Inferior parietal cortex (tissue), 1 donor: ENCODE results near the gene MIDN.

Experiments used
- DNase-seq: peaks from one replicate; pipeline ENCODE4 v3.0.0-alpha.2; 2016; ENCODE audit errors: extremely low spot score

The MIDN gene

DNA sequence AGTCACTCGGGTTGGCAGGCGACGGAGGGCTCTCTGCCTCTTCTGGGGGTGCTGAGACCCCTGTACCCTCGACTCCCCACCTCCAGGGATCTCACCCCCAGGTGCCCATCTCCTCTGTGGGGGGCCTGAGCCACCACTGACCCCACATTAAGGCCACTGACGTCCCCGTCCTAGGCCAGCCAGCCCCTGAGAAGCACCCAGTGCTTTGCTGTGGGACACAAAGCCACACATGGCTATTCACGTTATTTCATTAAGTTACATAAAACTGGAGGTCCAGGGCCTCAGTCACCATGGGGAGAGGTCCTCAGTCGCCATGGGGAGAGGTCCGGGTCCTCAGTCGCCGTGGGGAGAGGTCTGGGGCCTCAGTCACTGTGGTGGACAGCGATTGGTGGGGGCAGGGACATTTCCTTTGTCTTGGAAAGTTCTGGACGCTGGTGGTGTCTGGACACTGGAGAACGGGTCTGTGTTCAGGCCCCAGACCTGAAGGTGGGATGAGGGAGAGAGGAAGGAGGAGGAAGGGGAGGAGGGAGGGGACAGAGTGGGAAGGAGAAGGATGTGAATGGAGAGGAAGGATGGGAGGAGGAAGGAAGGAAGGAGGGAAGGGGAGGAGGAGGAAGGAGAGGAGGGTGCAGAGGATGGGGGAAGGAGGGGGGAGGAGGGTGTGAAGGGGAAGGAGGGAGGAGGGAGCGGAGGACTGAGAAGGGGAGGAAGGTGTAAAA, 33.3 kb downstream of the MIDN start:
- no peak for DNase-seq

DNA sequence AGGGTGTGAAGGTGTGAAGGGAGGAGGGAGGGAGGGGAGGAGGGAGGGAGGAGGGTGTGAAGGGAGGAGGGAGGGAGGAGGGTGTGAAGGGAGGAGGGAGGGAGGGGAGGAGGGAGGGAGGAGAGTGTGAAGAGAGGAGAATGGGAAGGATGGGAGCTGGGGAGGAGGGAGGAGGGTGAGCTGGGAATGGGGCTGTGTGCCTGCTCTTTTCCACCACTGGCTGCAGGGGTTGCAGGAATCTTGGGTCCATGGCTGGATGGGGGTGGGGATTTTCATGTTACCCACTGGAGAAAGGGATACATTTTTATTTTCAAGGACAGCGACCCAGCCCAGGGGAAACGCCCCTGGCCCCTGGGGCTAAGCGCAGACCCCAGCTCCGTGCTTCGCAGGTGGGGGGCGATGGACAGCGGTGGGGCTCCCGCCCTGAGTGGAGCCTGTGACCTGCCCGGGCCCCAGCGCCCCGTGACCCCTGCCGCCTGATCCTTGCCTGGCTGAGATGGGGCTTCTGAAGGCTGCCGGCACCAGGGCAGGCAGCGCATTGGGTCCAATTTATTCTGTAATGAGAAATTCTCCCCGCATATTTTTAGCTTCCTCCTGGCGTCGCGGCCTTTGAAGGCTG, 34.3 kb downstream of the MIDN start:
- no peak for DNase-seq

DNA sequence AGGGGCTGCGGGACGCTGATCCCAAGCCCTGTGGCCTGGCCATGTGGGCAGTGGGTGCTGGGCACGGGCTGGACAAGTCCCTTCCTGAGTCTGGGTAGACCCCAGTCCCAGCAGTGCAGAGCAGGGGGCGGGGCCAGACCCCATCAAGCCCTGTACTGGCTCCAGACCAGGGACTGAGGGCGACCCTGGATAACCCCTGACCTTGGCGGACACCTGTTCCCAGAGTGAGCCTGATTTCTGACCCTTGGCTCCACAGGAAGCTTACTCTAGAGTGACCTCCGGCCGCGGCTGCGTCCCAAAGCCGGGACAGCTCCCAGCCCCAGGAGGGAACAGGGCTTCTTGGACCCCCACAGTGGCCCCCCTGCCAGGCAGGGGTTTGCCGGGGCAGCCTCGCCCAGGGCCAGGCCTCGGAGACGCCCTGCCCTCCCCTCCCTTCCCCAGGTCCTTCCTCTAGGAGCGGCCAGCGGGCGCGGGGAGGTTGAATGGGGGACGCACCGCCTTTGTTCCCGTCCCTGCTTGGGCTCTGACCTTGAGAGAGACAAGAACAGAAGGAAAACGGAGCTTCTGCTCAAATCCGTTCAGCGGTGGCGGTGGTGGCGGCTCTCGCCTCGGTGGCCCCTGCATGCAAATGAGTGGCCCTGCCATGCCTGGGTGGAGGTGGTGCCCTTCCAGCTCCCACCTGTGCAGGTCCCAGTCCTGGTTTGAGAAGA, 35.0 kb downstream of the MIDN start:
- DNase-seq: no peak

DNA sequence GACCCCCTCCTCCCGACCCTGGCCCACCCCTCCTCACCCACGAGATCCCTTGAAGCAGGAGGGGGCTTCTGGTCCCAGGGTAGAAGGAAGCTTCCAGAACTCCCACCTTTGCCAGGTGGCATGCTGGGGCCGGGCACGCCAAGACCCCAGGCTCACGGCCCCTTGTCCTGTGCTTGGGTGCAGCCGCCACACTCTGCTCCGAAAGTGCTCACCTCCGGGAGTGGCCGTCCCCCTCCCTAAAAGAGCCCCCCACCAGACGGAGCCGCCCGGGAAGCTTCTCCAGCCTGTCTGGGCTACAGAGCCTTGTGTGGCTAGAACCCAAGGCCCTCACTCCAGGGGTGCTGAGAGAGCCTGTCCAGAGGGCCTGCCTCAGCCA, 35.5 kb downstream of the MIDN start:
- no peak for DNase-seq

DNA sequence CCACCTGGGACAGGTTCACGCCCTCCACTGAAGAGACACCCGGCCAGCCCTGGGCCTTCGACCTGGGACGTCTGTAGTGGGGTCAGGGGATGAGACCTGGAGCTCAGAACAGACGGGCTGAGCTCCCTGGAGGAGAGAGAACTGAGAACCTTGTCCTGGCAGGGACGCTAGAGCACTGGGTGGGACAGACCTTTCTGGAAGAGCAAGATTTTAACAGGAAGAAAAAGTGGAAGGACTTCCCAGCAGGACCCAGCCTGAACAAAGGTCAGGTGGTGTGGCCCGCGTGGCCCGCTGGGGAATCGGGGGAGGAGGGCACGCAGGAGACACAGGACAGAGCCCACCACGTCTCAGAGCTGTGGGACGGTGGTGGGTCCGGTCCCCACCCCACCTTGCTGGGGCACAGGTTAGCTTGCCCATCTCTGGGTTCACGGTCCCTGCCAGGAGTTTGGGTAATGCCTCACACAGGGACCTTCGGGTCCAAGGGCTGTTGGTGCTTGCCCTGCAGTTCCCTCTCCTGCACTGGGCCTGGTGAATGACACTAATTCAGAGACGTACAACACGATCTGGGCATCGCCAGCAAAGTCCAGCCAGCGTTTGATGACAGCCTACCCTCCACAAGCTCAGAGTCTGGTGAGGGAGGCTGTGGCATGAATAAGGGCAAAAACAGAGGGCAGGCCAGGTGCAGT, 36.1 kb downstream of the MIDN start:
- DNase-seq: no peak

DNA sequence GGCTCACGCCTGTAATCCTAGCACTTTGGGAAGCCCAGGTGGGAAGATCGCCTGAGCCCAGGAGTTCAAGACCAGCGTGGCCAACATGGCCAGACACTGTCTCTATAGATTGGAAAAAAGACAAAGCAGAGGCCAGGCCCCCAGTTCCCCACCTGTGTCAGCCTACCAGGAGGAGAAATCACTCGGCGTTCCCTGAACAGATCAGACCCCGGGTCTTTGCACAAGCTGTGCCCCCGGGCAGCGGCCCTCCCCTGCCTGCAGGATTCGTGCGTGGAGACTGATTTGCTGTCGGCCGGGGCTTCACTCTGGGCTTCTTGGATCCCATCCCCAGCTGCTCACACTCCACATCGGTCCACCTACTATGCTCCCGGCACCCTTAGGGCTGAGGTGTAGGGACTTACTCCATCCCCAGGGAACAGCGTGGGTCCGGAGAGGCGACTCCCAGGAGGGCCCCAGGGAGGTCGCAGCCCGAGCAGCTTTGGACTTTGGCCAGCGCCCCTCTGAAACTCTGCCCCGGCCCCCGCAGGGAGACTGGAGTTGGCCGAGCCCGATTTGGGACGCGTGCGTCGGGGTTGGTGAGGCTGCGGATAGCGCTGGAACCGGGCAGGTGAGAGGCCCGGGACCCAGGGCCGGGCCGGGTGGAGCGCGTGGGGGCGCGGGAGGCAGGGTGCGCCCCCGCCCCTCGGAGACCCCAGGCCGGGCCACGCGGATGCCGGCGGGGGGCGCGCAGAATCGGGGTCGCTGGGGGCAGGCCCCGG, 36.8 kb downstream of the MIDN start:
- no peak for DNase-seq

DNA sequence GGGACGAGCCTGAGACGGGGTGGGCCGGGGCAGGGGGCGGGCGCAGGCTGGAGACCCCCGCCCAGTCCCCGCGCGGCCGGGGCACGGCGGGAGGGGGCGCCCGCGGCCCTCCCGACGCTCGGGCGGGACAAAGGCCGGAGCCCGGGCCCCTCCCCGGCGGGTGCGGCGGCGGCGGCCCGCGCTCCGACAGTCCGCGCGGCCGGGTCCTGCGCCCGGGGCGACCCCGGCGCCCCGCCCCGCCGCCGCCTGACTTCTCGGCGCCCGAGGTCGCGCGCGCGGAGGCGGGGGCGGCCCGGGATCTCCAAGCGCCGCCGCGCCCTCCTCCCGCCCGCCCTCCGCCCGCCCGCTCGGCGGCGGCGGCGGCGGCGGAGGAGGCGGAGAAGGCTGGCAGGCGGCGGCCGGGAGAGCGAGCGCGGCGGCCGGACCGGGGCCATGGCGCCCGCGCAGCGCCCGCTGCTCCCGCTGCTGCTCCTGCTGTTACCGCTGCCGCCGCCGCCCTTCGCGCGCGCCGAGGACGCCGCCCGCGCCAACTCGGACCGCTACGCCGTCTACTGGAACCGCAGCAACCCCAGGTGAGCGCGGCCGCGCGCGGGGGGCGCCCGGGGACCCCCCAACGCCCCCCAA, 37.5 kb downstream of the MIDN start, which contains the start of gene EFNA2:
EFNA2 (plus strand) TSS at position 137 of the 624 bp plus-strand sequence; CDS start at position 433, 296 bp downstream.
- no peak for DNase-seq

DNA sequence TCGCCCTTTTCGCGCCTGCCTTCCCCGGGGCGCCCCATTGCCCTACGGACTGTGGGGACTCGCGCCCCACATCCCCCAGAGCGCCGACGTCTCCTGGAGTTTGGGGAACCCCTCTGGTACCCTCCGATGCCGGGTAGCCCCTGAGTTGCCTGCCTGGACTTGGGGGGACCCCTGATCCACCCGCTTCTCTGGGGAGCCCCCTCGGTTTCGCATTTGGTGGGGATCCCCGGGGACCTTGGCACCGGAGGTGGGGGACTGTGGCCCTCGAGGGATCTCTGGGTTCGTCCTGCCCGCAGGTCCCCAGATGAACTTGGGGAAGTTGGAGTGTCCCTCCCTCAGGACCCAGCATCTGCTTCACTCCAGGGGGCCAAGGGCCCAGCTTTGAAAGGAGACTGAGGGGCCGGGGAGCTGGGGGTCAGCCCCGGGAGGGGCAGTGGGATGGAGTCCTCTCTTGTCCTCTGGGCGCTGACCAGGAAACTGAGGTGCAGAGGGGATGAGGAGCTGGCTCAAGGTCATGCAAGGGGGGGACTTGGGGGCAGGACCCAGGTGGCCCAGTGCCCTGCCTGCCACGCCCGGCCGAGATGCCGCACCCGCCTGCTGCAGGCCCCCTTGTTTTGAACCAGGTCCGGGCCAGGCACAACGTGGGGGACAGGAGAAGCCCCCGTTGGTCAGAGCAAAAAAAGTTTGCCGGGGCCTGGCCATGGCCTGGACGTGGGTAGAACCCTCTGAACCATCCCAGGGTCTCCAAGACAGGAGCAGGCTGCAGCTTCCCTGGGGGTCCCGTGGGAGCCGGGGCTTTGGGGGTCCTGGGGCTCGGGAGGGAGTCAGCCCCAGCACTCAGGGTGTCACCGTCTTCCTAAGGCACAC, 38.3 kb downstream of the MIDN start:
- no peak for DNase-seq

DNA sequence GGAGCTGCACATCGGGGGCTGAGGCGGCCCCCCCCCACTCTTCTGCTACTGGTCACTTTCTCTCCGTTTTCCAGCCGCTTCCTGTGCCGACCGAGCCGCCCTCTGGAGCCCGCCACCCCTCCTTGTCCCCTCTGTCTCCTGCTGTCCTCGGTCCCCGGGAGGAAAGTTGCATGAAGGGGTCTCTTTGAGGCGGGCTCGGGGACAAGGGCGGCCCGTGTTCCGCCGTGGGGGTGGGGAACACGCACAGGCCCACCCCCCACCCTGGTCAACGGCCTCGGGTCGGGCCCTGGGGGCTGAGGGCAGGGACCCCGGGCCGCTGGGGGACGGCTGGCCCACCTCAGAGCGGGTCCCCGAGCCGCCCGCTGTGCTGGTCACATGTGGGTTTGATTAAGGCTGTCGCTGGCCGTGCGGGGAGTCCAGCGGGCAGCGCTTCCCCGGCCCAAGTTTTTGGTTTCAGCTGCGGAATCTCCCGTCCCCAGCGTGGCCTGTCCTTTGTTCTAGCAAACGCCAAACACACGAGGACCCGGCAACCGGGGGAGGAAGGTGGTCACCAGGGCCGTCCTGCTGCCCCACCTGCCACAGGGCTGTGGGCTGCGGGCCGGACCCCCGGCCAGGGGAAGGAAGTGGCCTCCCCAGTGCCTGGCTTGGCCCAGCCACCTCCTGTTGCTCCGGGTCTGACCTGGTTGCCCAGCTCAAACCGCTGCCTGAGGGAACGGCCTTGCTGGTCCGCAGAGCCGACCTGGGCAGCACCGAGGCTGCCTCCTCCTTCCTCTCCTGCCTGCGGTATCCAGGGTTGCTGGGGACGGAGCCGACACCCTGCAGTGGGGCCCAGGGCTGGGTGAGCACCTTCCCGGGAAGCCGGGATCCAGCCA, 39.2 kb downstream of the MIDN start:
- DNase-seq: no peak

DNA sequence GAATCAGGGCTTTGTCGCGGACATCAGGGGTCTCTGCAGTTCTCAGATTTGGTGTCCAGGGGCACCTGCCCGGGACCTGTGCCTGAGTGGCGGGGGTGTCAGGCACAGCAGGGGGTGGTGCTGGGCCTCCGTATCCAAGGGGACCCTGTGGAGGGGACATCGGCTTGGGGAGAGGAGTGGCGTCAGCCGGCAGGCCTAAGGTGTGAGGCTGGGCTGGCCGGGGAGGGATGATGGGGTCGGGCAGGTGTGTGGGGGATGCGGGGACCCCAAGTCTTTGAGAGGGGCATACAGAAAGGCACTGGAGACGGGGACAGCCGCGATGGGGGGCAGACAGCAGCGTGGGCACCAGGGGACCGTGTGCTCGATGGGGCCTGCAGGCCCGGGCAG, 39.8 kb downstream of the MIDN start:
- no peak for DNase-seq

DNA sequence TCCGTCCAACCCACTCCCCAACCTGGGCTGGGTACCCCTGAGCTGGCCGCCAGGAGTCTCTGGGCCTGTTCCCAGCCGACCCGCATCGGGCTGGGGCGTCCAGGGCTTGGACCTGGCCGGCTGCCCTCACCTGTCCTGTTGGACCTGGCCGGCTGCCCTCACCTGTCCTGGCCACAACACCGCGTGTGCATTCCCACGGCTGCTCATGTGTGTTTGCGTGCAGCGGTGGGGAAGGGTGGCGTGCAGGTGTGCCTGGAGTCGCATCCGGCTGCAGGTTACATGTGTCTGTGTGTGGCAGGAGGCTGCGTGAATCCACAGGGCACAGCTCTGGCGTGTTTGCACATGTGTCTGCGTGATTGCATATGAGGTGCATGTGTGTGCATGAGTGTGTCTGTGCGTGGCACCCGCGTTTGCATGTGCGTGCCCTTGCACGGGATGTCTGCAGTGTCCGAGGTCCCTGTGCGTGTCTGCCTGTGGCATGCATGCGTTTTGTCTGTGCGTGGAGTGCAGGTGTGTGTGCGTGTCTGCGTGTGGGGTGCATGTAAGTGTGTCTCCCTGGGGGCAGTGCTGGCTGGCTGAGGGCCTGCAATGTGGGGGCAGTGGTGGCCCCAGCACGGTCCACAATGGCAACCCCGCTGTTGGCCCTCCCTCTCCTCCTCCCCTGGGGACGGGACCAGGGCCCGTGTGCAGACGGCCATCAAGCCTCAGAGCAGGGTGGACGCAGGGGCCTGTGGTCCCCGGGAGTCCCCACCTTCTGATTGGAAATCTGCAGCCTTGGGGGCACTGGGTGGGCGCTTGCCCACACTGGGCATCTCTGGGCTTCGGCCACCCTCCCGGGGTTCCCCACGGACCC, 40.7 kb downstream of the MIDN start:
- DNase-seq: no peak

DNA sequence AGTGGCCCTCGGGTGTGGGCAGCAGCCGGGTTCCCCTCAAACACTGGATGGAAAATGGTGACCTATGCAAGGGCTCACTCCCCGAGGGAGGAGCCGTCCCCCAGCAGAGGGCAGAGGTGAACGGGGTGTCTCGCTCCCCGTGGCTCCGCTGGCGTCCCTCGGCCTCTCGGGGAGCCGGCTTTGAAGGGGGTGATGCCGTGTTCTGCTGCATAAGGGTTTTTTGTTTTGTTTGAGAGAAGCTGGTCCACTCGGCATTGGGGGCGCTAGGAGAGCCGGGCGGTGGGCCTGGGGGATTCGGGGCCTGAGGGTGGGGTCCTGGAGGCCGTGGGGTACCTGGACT, 41.3 kb downstream of the MIDN start:
- DNase-seq: no peak

DNA sequence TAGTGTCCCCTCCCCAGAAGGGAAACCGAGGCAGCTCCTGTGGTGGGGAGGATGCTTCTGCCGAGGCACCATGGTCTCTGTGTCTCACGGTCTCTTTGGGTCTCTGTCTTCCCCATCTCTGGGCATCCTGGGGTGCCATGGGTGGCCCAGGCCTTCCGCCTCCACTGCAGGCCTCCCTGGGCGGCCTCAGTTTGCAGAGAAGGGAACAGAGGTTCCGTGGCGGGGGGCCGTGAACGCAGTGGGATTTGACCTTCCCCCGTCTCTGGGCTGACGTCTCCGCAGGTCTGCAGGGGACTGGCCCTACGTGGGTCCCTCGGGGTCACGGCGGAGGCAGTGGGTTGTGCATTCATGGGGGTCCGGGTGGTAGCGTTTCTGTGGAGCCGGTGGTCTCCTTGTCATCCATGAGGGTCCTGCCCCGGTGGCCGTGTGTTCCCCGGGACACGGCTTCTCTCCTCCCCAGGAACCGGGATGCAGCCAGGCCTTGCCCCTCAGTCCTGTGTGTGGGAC, 41.9 kb downstream of the MIDN start:
- DNase-seq: no peak

DNA sequence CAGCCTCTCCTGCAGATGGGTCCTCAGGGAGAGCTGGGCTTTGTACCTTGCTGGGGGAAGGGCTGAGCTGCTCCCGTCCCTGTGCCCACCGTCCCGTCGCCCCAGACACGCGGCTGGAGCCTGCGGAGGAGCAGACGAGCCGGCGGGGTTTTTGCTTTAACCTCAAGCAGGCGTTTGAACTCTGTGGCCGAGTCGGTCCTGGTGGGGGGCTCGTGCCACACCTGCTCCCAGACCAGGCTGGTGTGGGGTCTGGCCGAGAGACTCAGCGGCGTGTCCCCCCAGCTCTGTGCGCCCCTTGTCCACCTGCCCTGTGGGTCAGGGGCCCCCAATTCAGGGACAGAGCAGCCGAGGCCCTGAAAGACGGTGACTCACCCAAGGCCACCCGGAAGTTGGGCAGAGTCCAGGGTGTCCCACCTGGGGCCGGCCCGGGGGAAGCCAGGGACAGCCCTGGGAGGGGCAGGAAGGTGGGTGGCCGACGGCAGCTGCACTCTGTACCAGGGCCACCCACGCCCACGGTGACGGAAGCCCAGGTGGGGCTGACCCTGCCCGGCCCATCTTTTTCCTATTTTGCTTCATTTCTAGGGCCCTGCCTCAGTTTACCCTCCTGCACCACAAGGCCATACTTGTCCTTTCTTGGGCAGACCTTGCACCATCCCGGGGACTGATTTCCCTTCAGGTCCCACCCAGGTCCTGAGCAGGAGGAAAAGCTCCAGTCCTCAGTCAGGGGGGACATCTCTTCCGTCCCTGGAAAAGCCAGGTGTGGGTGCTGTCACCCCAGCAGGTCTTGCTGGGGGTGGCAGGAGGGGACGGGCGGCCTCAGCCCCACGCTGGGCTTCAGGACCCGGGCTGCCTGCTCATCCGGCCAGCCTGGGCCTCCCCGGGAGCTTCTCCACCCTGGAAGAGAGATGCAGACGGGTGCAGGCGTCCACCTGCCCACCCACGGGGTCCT, 42.6 kb downstream of the MIDN start:
- no peak for DNase-seq

DNA sequence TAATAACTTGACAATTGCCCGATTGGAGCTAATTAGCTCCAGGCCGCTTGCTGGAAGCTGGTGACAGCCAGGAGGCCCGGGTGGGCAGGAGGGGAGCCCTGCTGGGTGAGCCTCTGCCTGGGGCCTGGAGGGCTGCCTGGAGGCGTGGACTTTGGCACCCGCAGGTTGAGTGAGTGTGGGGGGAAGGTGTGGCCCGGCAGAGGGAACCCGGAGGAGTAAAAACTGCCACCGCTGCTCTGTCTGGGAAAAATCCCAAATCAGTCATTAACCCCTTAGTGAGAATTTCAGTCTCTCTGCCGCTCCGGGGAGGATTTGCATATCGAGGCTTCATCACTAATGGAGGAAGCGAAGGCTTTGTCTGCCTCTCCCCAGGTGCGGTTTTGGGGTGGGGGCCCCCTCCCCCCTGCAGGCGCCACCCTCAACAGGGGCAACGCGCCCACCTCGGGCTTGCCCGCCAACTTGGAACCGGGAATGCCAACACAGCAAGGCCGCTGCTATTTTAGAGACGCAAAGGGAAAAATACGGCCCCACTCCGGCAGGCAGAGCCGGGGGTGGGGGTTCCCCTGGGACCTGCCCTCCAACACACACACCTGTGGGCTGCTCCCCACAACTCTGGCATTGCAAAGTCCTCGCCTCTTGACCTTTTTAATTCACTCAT, 43.5 kb downstream of the MIDN start:
- DNase-seq: no peak

DNA sequence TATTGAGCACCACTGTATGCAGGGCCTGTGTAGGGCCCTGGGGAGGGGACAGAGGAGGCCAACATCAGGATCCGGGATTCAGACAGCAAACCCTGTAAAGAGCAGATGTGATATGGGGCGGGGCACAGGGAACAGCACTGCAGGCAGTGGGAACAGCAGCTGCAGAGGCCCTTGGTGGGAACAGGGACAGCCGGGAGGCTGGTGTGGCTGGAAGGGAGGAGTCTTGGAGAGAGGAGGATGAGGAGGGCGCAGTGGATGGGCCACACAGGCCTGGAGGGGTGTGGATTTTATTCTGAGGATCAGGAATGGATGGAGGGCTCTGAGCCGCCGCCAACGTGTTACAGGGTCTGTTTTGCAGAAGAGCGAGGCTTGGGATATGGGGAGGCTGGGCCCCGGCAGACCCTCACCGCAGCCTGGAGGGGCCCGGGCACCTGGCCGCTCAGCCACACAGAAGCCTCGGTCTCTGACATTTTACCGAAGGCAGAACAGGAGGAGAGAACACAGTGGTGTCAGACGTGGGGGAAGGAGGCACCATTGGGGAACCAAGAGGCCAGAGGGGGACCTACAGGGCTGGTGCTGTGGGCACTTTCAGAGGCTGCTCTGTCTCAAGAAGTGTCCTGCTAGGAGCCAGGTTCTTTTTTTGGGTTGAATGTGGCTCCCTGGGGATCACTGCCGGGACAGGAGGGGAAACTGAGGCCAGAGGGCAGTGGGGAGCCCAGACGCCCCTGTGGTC, 44.2 kb downstream of the MIDN start:
- DNase-seq: no peak
